Measurements from ENCODE around the gene MARVELD1. TPM values are rescaled to one million over a fixed set of nuclear protein-coding genes. Genes with fewer than 3 reads are reported as not detected.
A peak's percentile ranks its signal among the peaks of the same experiment; 100 is the strongest.

MARVELD1 gene
- total and polyA plus RNA-seq, 2 of the 13 experiments (the other 11 are each of a cell fraction or from before 2014, with no cell fraction given): not detected

GRCh38 chr10:97686962-97687784 lies 26.4 kb upstream of the MARVELD1 start, which contains the start of gene AVPI1 (continued):
- TF ChIP-seq HMGXB3 (CRISPR knock-in tag; IDR thresholded peaks at IDR 0.05; ENCODE audit: borderline replicate concordance) (0 out of 2 replicates have a peak, but pooled peaks have one; percentile 2), KLF13 (CRISPR knock-in tag; IDR thresholded peaks at IDR 0.05) (peak; percentile 27; the same call in 1 of the 2 replicates), SOX13 (IDR thresholded peaks at IDR 0.05) (no peak; the same call in 1 of the 2 replicates), SOX13 (CRISPR knock-in tag; conservative IDR thresholded peaks at IDR 0.05 in 1 of 2, IDR thresholded peaks at IDR 0.05 in 1 of 2) (peak in 1 of 2 experiments; percentile 79; a peak in 2 of 4 replicates), HIC2 (CRISPR knock-in tag; IDR thresholded peaks at IDR 0.05; ENCODE audit: low read depth) (peak; percentile 85), HHEX (CRISPR knock-in tag; IDR thresholded peaks at IDR 0.05) (no peak), ZNF260 (CRISPR knock-in tag; IDR thresholded peaks at IDR 0.05; ENCODE audit: borderline replicate concordance, low read depth) (no peak), ZNF235 (CRISPR knock-in tag; IDR thresholded peaks at IDR 0.05; ENCODE audit: borderline replicate concordance) (0 out of 2 replicates have a peak, but pooled peaks have one; percentile 65), HMGA1 (CRISPR knock-in tag; conservative IDR thresholded peaks at IDR 0.05) (no peak), HNF1A (IDR thresholded peaks at IDR 0.05; ENCODE audit: low read depth) (no peak), HNF1A (CRISPR knock-in tag; IDR thresholded peaks at IDR 0.05; ENCODE audit: borderline replicate concordance) (peak; percentile 87), ERF (CRISPR knock-in tag; IDR thresholded peaks at IDR 0.05) (peak; percentile 96), MATR3 (CRISPR knock-in tag; IDR thresholded peaks at IDR 0.05) (no peak), JUN (CRISPR knock-in tag; IDR thresholded peaks at IDR 0.05) (no peak; the same call in none of the 2 replicates), HCFC1 (IDR thresholded peaks at IDR 0.05; ENCODE audit: low read depth, low read length) (no peak), ISL2 (CRISPR knock-in tag; IDR thresholded peaks at IDR 0.05) (peak; percentile 90), ZFX (CRISPR knock-in tag; IDR thresholded peaks at IDR 0.05; ENCODE audit: low read depth) (peak; percentile 92), ZNF761 (CRISPR knock-in tag; conservative IDR thresholded peaks at IDR 0.05) (peak; percentile 81; the same call in 1 of the 2 replicates)

Data from HepG2 (cell line).